Measurements from ENCODE around the gene CAD.

CAD gene

GRCh38 chr2:27199241-27199640, 17.9 kb upstream of the CAD start:
- DNase-seq: no peak

- DNase-seq: no peak
Observed at GRCh38 chr2:27201675-27202074, 15.5 kb upstream of the CAD start.

GRCh38 chr2:27202854-27203253, 14.3 kb upstream of the CAD start:
- DNase-seq: no peak

- no peak for DNase-seq
Observed at GRCh38 chr2:27203741-27204140, 13.4 kb upstream of the CAD start.

- no peak for DNase-seq
Observed at GRCh38 chr2:27204566-27204965, 12.6 kb upstream of the CAD start.

- DNase-seq: no peak
Observed at GRCh38 chr2:27205206-27205605, 12.0 kb upstream of the CAD start.

- no peak for DNase-seq
Observed at GRCh38 chr2:27206346-27206745, 10.8 kb upstream of the CAD start.

GRCh38 chr2:27208486-27209050, 8.6 kb upstream of the CAD start:
- DNase-seq: no peak

- DNase-seq: no peak
Observed at GRCh38 chr2:27209621-27210401, 7.4 kb upstream of the CAD start.

- DNase-seq: no peak
Observed at GRCh38 chr2:27211241-27211942, 5.8 kb upstream of the CAD start.

GRCh38 chr2:27211943-27212625, 5.1 kb upstream of the CAD start, which contains the start of the genes ATRAID and SLC5A6:
Gene ATRAID (plus strand): TSS chr2:27212041. CDS start chr2:27212369, 328 bp downstream.
Gene SLC5A6 (minus strand): TSS chr2:27212268. CDS start chr2:27207650, 4,618 bp downstream.
- peak; percentile 90 for DNase-seq

- no peak for DNase-seq
Observed at GRCh38 chr2:27212626-27213471, 4.3 kb upstream of the CAD start.

GRCh38 chr2:27214941-27215340, 2.2 kb upstream of the CAD start:
- DNase-seq: no peak

GRCh38 chr2:27216416-27217137, 592 bp upstream of the CAD start:
- DNase-seq: no peak

GRCh38 chr2:27218614-27219013, 1.4 kb downstream of the CAD start:
- DNase-seq: no peak

GRCh38 chr2:27219091-27219490, 1.9 kb downstream of the CAD start:
- DNase-seq: no peak

GRCh38 chr2:27220091-27220490, 2.9 kb downstream of the CAD start:
- no peak for DNase-seq

GRCh38 chr2:27221166-27221565, 4.0 kb downstream of the CAD start:
- no peak for DNase-seq

GRCh38 chr2:27222407-27222806, 5.2 kb downstream of the CAD start:
- no peak for DNase-seq

GRCh38 chr2:27223416-27223815, 6.2 kb downstream of the CAD start:
- no peak for DNase-seq

- DNase-seq: no peak
Observed at GRCh38 chr2:27225526-27225925, 8.4 kb downstream of the CAD start.

- DNase-seq: no peak
Observed at GRCh38 chr2:27227501-27227900, 10.3 kb downstream of the CAD start.

Data from midbrain (tissue), 1 donor.